Measurements from ENCODE around the gene C6orf136. TPM values are rescaled to one million over a fixed set of nuclear protein-coding genes. Genes with fewer than 3 reads are reported as not detected.

C6orf136 gene
- total RNA-seq, result 3.8 and 4.2 TPM in 2 replicates

GRCh38 chr6:30646450-30647241 lies at the start of gene C6orf136:
Gene C6orf136, plus strand, starts transcription at chr6:30647133. Its CDS starts 99 bp downstream, at chr6:30647232.

GRCh38 chr6:30616811-30617564 lies 29.9 kb upstream of the C6orf136 start, which contains the start of gene PPP1R10:
Gene PPP1R10, minus strand, starts transcription at chr6:30617243. Its CDS starts 7,299 bp downstream, at chr6:30609944.

GRCh38 chr6:30617565-30618269 lies 29.2 kb upstream of the C6orf136 start, which contains the start of gene MRPS18B:
Gene MRPS18B, plus strand, starts transcription at chr6:30617840. Its CDS starts 26 bp downstream, at chr6:30617866.

GRCh38 chr6:30626484-30627366 lies 20.2 kb upstream of the C6orf136 start, which contains the start of gene ATAT1:
Gene ATAT1, plus strand, starts transcription at chr6:30626874.

GRCh38 chr6:30672445-30673253 lies 25.7 kb downstream of the C6orf136 start, which contains the start of gene DHX16:
Gene DHX16, minus strand, starts transcription at chr6:30673006. Its CDS starts 165 bp downstream, at chr6:30672841.

GRCh38 chr6:30686009-30686907 lies 39.3 kb downstream of the C6orf136 start, which contains the start of gene PPP1R18:
Gene PPP1R18, minus strand, starts transcription at chr6:30686645. Its CDS starts 627 bp downstream, at chr6:30686018.

GRCh38 chr6:30690403-30691207 lies 43.7 kb downstream of the C6orf136 start, which contains the start of gene NRM:
Gene NRM, minus strand, starts transcription at chr6:30690984. Its CDS starts 10 bp downstream, at chr6:30690974.

Other genes starting within 250 kb of the C6orf136 start
- gene HLA-E, start 157.6 kb upstream of the C6orf136 start, total RNA-seq, result 435 and 565 TPM in 2 replicates
- 41.5 and 48.0 TPM in 2 replicates for gene GNL1, start 90.6 kb upstream of the C6orf136 start, total RNA-seq
- gene PRR3, start 89.8 kb upstream of the C6orf136 start, total RNA-seq, result 6.4 and 8.8 TPM in 2 replicates
- 43.8 and 46.2 TPM in 2 replicates for gene ABCF1, start 75.7 kb upstream of the C6orf136 start, total RNA-seq
- 41.1 and 44.7 TPM in 2 replicates for gene PPP1R10, start 29.9 kb upstream of the C6orf136 start, total RNA-seq
- gene MRPS18B, start 29.3 kb upstream of the C6orf136 start, total RNA-seq, result 65.7 and 73.2 TPM in 2 replicates
- 4.6 and 6.8 TPM in 2 replicates for gene ATAT1, start 20.3 kb upstream of the C6orf136 start, total RNA-seq
- gene DHX16, start 25.9 kb downstream of the C6orf136 start, total RNA-seq, result 33.6 and 37.7 TPM in 2 replicates
- 98.0 and 103 TPM in 2 replicates for gene PPP1R18, start 39.5 kb downstream of the C6orf136 start, total RNA-seq
- gene NRM, start 43.9 kb downstream of the C6orf136 start, total RNA-seq, result 5.6 and 7.0 TPM in 2 replicates
- gene MDC1, start 70.1 kb downstream of the C6orf136 start, total RNA-seq, result 10.1 and 10.9 TPM in 2 replicates
- gene TUBB, start 73.2 kb downstream of the C6orf136 start, total RNA-seq, result 858 and 942 TPM in 2 replicates
- 86.3 and 91.1 TPM in 2 replicates for gene FLOT1, start 95.6 kb downstream of the C6orf136 start, total RNA-seq
- gene IER3, start 97.4 kb downstream of the C6orf136 start, total RNA-seq, result 103 and 186 TPM in 2 replicates
- 3.6 and 11.1 TPM in 2 replicates for gene DDR1, start 237.4 kb downstream of the C6orf136 start, total RNA-seq